HEK293 (cell line): ENCODE data around the gene PRDM11.

Experiments
- CTCF ChIA-PET: fragments of 350-600 bp; formaldehyde crosslinking; extraction: SDS; loops from one replicate; lab custom pipeline; 2021; ENCODE audit warnings: antibody characterized with exemption; lab: Yijun Ruan, JAX
- POLR2A ChIA-PET: fragments of 300-600 bp; formaldehyde crosslinking; extraction: SDS; loops from one replicate; lab custom pipeline; 2020; ENCODE audit warnings: antibody characterized with exemption, inconsistent platforms; lab: Yijun Ruan, JAX
- H3K27ac ChIP-seq: fragments of 200-500 bp; sonication (Bioruptor generic); 2 replicates; pipeline ENCODE4 v1.5.1; 2014; ENCODE audit warnings: low read depth, low read length, control low read depth, inconsistent platforms; ENCODE audit errors: extremely low read depth
- H3K36me3 ChIP-seq, 2 experiments: fragments of 200-500 bp in 1 of 2; sonication (Bioruptor generic) in 1 of 2; 1 replicate in 1 of 2; 2 replicates in 1 of 2; pipeline ENCODE4 v1.5.1; 2014 to 2017; ENCODE audit warnings: inconsistent platforms in 2 of 2, low read length in 2 of 2; ENCODE audit not compliant: control insufficient read depth in 2 of 2, insufficient read depth in 1 of 2
- H3K4me1 ChIP-seq: fragments of 200-500 bp; sonication (Bioruptor generic); 2 replicates; pipeline ENCODE4 v1.5.1; 2014; ENCODE audit warnings: mild to moderate bottlenecking, low read length, inconsistent platforms; ENCODE audit not compliant: control insufficient read depth, insufficient read depth
- H3K4me3 ChIP-seq: 2 replicates; pipeline ENCODE4 v1.5.1; 2011; ENCODE audit warnings: low read depth, mild to moderate bottlenecking, control low read depth, low read length, moderate library complexity
- H3K9me3 ChIP-seq: fragments of 200-500 bp; sonication (Bioruptor generic); 2 replicates; pipeline ENCODE4 v1.5.1; 2014; ENCODE audit warnings: low read depth, low read length, inconsistent platforms; ENCODE audit not compliant: control insufficient read depth, insufficient read depth
- BCL11B ChIP-seq: fragments of 450-650 bp; formaldehyde crosslinking; IDR thresholded peaks from 2 replicates; pipeline ENCODE4 v1.5.1; 2016; ENCODE audit warnings: low read depth, missing biosample characterization, missing genetic modification characterization
- GLI4 ChIP-seq: fragments of 450-650 bp; formaldehyde crosslinking; IDR thresholded peaks from 2 replicates; pipeline ENCODE4 v1.5.1; 2016; ENCODE audit warnings: missing biosample characterization, missing genetic modification characterization
- GLIS2 ChIP-seq: fragments of 450-650 bp; formaldehyde crosslinking; IDR thresholded peaks from 2 replicates; pipeline ENCODE4 v1.5.1; 2016; ENCODE audit warnings: missing biosample characterization, missing genetic modification characterization
- KLF8 ChIP-seq: fragments of 450-650 bp; formaldehyde crosslinking; IDR thresholded peaks from 2 replicates; pipeline ENCODE4 v1.5.1; 2016; ENCODE audit warnings: missing biosample characterization, missing genetic modification characterization
- PBX3 ChIP-seq: sonication (generic); formaldehyde crosslinking; IDR thresholded peaks from 2 replicates; pipeline ENCODE4 v1.8.1; 2022; ENCODE audit warnings: mild to moderate bottlenecking, moderate library complexity, missing genetic modification reagents
- SALL2 ChIP-seq: fragments of 450-650 bp; formaldehyde crosslinking; IDR thresholded peaks from 2 replicates; pipeline ENCODE4 v1.5.0; 2017; ENCODE audit warnings: missing biosample characterization, mild to moderate bottlenecking, missing genetic modification characterization, borderline replicate concordance
- YY1 ChIP-seq: fragments of 450-650 bp; formaldehyde crosslinking; IDR thresholded peaks from 2 replicates; pipeline ENCODE4 v1.5.1; 2018; ENCODE audit warnings: missing biosample characterization, missing genetic modification characterization
- ZNF19 ChIP-seq: fragments of 450-650 bp; formaldehyde crosslinking; IDR thresholded peaks from 2 replicates; pipeline ENCODE4; 2016; ENCODE audit warnings: missing biosample characterization, missing genetic modification characterization, low read depth
- ZNF202 ChIP-seq: fragments of 450-650 bp; formaldehyde crosslinking; IDR thresholded peaks from 2 replicates; pipeline ENCODE4 v1.5.1; 2016; ENCODE audit warnings: missing biosample characterization, missing genetic modification characterization, borderline replicate concordance
- ZNF211 ChIP-seq: fragments of 450-650 bp; formaldehyde crosslinking; IDR thresholded peaks from 2 replicates; pipeline ENCODE4 v1.5.1; 2016; ENCODE audit warnings: low read depth, missing biosample characterization, missing genetic modification characterization
- ZNF266 ChIP-seq: fragments of 450-650 bp; formaldehyde crosslinking; IDR thresholded peaks from 2 replicates; pipeline ENCODE4 v1.5.1; 2016; ENCODE audit warnings: missing biosample characterization, missing genetic modification characterization, low read depth
- ZNF274 ChIP-seq, 2 experiments: fragments of 200-500 bp in 1 of 2; fragments of 450-650 bp in 1 of 2; sonication (Bioruptor generic) in 1 of 2; formaldehyde crosslinking in 1 of 2; IDR thresholded peaks; 2 replicates each; pipeline versions ENCODE4 v1.5.1 to v1.6.1; 2014 to 2016; ENCODE audit warnings: borderline replicate concordance in 1 of 2, inconsistent platforms in 1 of 2, low read length in 1 of 2, missing biosample characterization in 1 of 2, missing genetic modification characterization in 1 of 2
- ZNF37A ChIP-seq: fragments of 450-650 bp; IDR thresholded peaks from 2 replicates; pipeline ENCODE4 v1.5.1; 2018; ENCODE audit warnings: missing biosample characterization, missing genetic modification characterization
- ZNF555 ChIP-seq: fragments of 450-650 bp; formaldehyde crosslinking; conservative IDR thresholded peaks from 2 replicates; pipeline ENCODE4 v1.5.1; 2017; ENCODE audit warnings: missing biosample characterization, mild to moderate bottlenecking, missing genetic modification characterization, inconsistent platforms
- ZNF585B ChIP-seq: fragments of 450-650 bp; formaldehyde crosslinking; IDR thresholded peaks from 2 replicates; pipeline ENCODE4 v1.5.1; 2016; ENCODE audit warnings: missing biosample characterization, missing genetic modification characterization
- ZNF658 ChIP-seq: fragments of 450-650 bp; formaldehyde crosslinking; IDR thresholded peaks from 2 replicates; pipeline ENCODE4; 2016; ENCODE audit warnings: missing biosample characterization, missing genetic modification characterization
- ZNF837 ChIP-seq: fragments of 450-650 bp; formaldehyde crosslinking; IDR thresholded peaks from 2 replicates; pipeline ENCODE4 v1.5.1; 2016; ENCODE audit warnings: missing biosample characterization, missing genetic modification characterization
- TF ChIP-seq, protein P1 (sequence below): fragments of 450-650 bp; formaldehyde crosslinking; IDR thresholded peaks from 2 replicates; pipeline ENCODE4 v1.5.1; 2016; ENCODE audit warnings: missing biosample characterization, missing genetic modification characterization
- TF ChIP-seq, protein P2 (sequence below): fragments of 450-650 bp; formaldehyde crosslinking; IDR thresholded peaks from 2 replicates; pipeline ENCODE4 v1.5.1; 2017; ENCODE audit warnings: missing biosample characterization, missing genetic modification characterization
- TF ChIP-seq, protein P3 (sequence below): fragments of 450-650 bp; formaldehyde crosslinking; IDR thresholded peaks from 2 replicates; pipeline ENCODE4 v1.5.1; 2016; ENCODE audit warnings: missing biosample characterization, missing genetic modification characterization

Gene PRDM11

DNA sequence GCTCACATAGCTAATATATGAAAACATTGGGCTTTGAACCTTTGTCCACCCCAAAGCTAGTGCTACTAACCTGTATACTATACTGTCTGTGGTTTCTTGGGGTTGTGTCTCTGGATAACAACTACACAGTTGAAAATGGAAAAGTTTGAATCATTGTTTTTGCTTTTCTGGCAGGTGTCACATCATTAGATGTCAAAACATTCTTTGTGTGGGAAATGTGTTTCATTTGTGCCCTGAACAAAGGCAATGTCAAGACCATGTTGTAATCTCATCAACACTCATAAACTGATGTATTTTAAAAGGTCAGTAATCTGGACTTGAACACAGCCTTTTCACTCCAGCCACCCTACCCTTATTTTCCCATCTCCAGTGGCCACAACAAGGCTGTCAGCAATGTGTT is 123.2 kb downstream of the PRDM11 start (continued):
- TF ChIP-seq, protein P1, sequence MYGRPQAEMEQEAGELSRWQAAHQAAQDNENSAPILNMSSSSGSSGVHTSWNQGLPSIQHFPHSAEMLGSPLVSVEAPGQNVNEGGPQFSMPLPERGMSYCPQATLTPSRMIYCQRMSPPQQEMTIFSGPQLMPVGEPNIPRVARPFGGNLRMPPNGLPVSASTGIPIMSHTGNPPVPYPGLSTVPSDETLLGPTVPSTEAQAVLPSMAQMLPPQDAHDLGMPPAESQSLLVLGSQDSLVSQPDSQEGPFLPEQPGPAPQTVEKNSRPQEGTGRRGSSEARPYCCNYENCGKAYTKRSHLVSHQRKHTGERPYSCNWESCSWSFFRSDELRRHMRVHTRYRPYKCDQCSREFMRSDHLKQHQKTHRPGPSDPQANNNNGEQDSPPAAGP: no peak

DNA sequence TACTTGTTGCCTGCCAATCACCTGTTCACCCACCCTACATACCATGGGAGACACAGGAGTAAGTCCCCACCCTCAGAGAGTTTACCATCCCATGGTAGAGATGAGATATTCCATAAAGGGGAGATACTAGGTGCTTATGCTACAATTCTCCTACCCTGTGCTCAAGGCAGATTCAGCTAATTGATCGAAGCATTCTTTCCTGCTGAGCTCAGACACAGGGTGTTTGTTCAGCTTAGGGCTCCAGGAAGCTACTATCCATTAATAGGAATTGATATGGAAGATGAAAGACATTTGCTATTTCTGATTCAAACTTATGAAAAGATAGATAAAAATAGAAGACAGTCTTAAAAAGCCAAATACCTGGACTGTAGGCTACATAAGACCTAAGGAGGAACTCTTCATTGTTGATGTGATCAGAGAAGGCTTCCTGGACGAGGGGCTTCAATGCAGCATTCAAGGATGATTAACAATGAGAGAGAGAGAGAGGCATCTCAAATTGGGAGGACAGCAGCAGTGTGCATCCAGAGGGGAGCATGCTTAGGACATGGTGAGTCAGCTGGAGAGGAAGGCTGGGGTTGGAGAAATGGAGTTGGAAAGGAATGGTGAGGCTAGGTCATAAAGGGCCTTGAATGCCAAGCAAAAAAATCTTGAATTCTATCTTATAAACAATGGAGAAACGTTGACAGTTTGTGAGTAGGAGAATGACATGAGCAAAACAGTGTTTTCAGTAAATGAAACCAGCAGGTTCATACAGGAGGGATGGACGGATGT is 124.7 kb downstream of the PRDM11 start:
- ChIA-PET CTCF (interaction anchor here (0.7 kb wide), 1 partner anchor 100 kb away, joined by 3 read pairs; no protein-coding TSS in a partner anchor), POLR2A (no interaction called here)
- Histone ChIP-seq H3K4me3 (no peak overlapping the region), H3K36me3 (no peaks in the 10 kb centered on the region), H3K9me3 (no peaks in the 10 kb centered on the region)
- TF ChIP-seq GLI4 (tag by site-specific recombination) (peak; percentile 62; the same call in 1 of the 2 replicates), KLF8 (tag by site-specific recombination) (no peak)
- TF ChIP-seq, all 188 proteins: peak for 1
- Histone ChIP-seq H3K27ac (no peak overlapping the region), H3K4me1 (no peaks in the 10 kb centered on the region)

- Histone ChIP-seq H3K9me3 (no peaks in the 10 kb centered on the region), H3K27ac (no peak overlapping the region), H3K4me3 (no peak overlapping the region), H3K4me1 (no peaks in the 10 kb centered on the region), H3K36me3 (no peaks in the 10 kb centered on the region)
- no peak for TF ChIP-seq ZNF837
- TF ChIP-seq YY1 (tag by site-specific recombination): no peak
- no peak for TF ChIP-seq SALL2
- TF ChIP-seq ZNF211 (tag by site-specific recombination): no peak
- TF ChIP-seq ZNF555: no peak
- TF ChIP-seq ZNF274 (IDR thresholded peaks at IDR 0.05; ENCODE audit: low read length): no peak
- no peak for TF ChIP-seq ZNF274 (tag by site-specific recombination; IDR thresholded peaks at IDR 0.05; ENCODE audit: borderline replicate concordance)
- no peak for TF ChIP-seq ZNF37A (tag by site-specific recombination)
- TF ChIP-seq, protein P2, sequence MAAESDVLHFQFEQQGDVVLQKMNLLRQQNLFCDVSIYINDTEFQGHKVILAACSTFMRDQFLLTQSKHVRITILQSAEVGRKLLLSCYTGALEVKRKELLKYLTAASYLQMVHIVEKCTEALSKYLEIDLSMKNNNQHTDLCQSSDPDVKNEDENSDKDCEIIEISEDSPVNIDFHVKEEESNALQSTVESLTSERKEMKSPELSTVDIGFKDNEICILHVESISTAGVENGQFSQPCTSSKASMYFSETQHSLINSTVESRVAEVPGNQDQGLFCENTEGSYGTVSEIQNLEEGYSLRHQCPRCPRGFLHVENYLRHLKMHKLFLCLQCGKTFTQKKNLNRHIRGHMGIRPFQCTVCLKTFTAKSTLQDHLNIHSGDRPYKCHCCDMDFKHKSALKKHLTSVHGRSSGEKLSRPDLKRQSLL (tag by site-specific recombination): no peak
- no peak for TF ChIP-seq ZNF19 (tag by site-specific recombination)
- TF ChIP-seq PBX3 (CRISPR knock-in tag): no peak
- TF ChIP-seq BCL11B: no peak
- no peak for TF ChIP-seq GLI4 (tag by site-specific recombination)
- TF ChIP-seq, protein P3, sequence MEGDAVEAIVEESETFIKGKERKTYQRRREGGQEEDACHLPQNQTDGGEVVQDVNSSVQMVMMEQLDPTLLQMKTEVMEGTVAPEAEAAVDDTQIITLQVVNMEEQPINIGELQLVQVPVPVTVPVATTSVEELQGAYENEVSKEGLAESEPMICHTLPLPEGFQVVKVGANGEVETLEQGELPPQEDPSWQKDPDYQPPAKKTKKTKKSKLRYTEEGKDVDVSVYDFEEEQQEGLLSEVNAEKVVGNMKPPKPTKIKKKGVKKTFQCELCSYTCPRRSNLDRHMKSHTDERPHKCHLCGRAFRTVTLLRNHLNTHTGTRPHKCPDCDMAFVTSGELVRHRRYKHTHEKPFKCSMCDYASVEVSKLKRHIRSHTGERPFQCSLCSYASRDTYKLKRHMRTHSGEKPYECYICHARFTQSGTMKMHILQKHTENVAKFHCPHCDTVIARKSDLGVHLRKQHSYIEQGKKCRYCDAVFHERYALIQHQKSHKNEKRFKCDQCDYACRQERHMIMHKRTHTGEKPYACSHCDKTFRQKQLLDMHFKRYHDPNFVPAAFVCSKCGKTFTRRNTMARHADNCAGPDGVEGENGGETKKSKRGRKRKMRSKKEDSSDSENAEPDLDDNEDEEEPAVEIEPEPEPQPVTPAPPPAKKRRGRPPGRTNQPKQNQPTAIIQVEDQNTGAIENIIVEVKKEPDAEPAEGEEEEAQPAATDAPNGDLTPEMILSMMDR: no peak
- TF ChIP-seq GLIS2 (tag by site-specific recombination): no peak
- TF ChIP-seq ZNF658 (tag by site-specific recombination): no peak
- TF ChIP-seq ZNF266: no peak
- no peak for TF ChIP-seq ZNF585B (tag by site-specific recombination)
- no peak for TF ChIP-seq ZNF202 (tag by site-specific recombination)
- POLR2A ChIA-PET: interaction anchor here (0.6 kb wide), 1 partner anchor 13 kb away, joined by 4 read pairs; no protein-coding TSS in a partner anchor
- CTCF ChIA-PET: no interaction called here
Observed at GRCh38 chr11:45272701-45273100, 126.3 kb downstream of the PRDM11 start.
